Endothelial cell of umbilical vein (primary cell): ENCODE results near the gene APOBEC3F. TPM values are rescaled to one million over a fixed set of nuclear protein-coding genes. Genes with fewer than 3 reads are reported as not detected.

Experiments used
- BruUV-seq: library from RNA; stranded (reverse); fragments of 400-500 nt; replicated peaks from 2 replicates; lab custom pipeline; 2021; lab: Mats Ljungman, UMichigan
- CTCF ChIA-PET: fragments of 300-600, 350-600 bp; sonication (Branson Sonifier 250); formaldehyde crosslinking; loops from one replicate; lab custom pipeline; 2021; ENCODE audit warnings: antibody characterized with exemption, inconsistent platforms; lab: Charles Lee
- POLR2A ChIA-PET: fragments of 300-600, 350-600 bp; sonication (Branson Sonifier 250); formaldehyde crosslinking; loops from one replicate; lab custom pipeline; 2021; ENCODE audit warnings: antibody characterized with exemption, inconsistent platforms; lab: Charles Lee
- DNase-seq: peaks from one replicate; pipeline ENCODE4 v3.0.0-alpha.2; 2011; ENCODE audit warnings: low read depth, low spot score
- FAIRE-seq: peaks from 2 replicates; lab custom pipeline; 2011; peaks lifted over from hg19 to GRCh38; lab: Jason Lieb, UNC
- H2AFZ ChIP-seq: 2 replicates; pipeline ENCODE4 v1.6.0; 2012; ENCODE audit warnings: low read depth, low read length, control low read depth, inconsistent platforms
- H3K27ac ChIP-seq: 2 replicates; pipeline ENCODE4 v1.5.1; 2011; ENCODE audit warnings: low read depth, mild to moderate bottlenecking, control low read depth, low read length, moderate library complexity; ENCODE audit not compliant: insufficient read depth
- H3K27me3 ChIP-seq, 2 experiments: 2 replicates each; pipeline versions ENCODE4 v1.6.0 to v1.6.1; 2011; ENCODE audit warnings: low read length in 2 of 2, mixed read lengths in 1 of 2; ENCODE audit not compliant: control insufficient read depth in 2 of 2, insufficient read depth in 2 of 2
- H3K36me3 ChIP-seq, 2 experiments: 2 replicates in 1 of 2; 3 replicates in 1 of 2; pipeline ENCODE4 v1.5.1; 2011; ENCODE audit warnings: low read length in 2 of 2, mild to moderate bottlenecking in 1 of 2, moderate library complexity in 1 of 2; ENCODE audit not compliant: control insufficient read depth in 2 of 2, insufficient read depth in 2 of 2; ENCODE audit errors: extremely low read depth in 1 of 2
- H3K4me1 ChIP-seq: 3 replicates; pipeline ENCODE4 v1.5.1; 2011; ENCODE audit warnings: mild to moderate bottlenecking, low read length; ENCODE audit not compliant: control insufficient read depth, insufficient read depth; ENCODE audit errors: extremely low read depth
- H3K4me2 ChIP-seq: 2 replicates; pipeline ENCODE4 v1.6.1; 2011; ENCODE audit warnings: low read length, control low read depth, mixed read lengths; ENCODE audit not compliant: insufficient read depth
- H3K4me3 ChIP-seq, 3 experiments: fragments of 200-600 bp in 1 of 3; sonication (generic), shearing (Covaris generic) in 1 of 3; replicated peaks in 1 of 3; 2 replicates each; pipeline ENCODE4 v1.5.1; 2011 to 2016; ENCODE audit warnings: control low read depth in 3 of 3, low read length in 3 of 3, mild to moderate bottlenecking in 2 of 3, inconsistent platforms in 1 of 3, low read depth in 1 of 3, moderate library complexity in 1 of 3; ENCODE audit not compliant: insufficient read depth in 1 of 3
- H3K79me2 ChIP-seq: 2 replicates; pipeline ENCODE4 v1.6.0; 2012; ENCODE audit warnings: low read length, inconsistent platforms; ENCODE audit not compliant: control insufficient read depth, insufficient read depth
- H3K9ac ChIP-seq: replicated peaks from 2 replicates; pipeline ENCODE3; 2011; ENCODE audit warnings: low read length, control low read depth; ENCODE audit not compliant: insufficient read depth; ENCODE audit errors: extremely low read depth
- H3K9me1 ChIP-seq: replicated peaks from 3 replicates; pipeline ENCODE4 v1.6.0; 2011; ENCODE audit warnings: mild to moderate bottlenecking, low read length; ENCODE audit not compliant: control insufficient read depth, insufficient read depth; ENCODE audit errors: extremely low read depth
- H3K9me3 ChIP-seq: replicated peaks from 2 replicates; pipeline ENCODE4 v1.5.1; 2012; ENCODE audit warnings: low read length, inconsistent platforms; ENCODE audit not compliant: control insufficient read depth, insufficient read depth
- H4K20me1 ChIP-seq: replicated peaks from 2 replicates; pipeline ENCODE3; 2011; ENCODE audit warnings: mild to moderate bottlenecking, low read length; ENCODE audit not compliant: control insufficient read depth, insufficient read depth; ENCODE audit errors: extremely low read depth
- CTCF ChIP-seq, 2 donors: IDR thresholded peaks; 1 replicate in 1 of 2; 2 replicates in 1 of 2; pipeline ENCODE4 v1.5.1; 2011; ENCODE audit warnings: low read length in 2 of 2, mild to moderate bottlenecking in 2 of 2, moderate library complexity in 2 of 2, control low read depth in 1 of 2, inconsistent platforms in 1 of 2, low read depth in 1 of 2; ENCODE audit not compliant: insufficient read depth in 1 of 2; ENCODE audit errors: extremely low read depth in 1 of 2
- EZH2 ChIP-seq: IDR thresholded peaks from 2 replicates; pipeline ENCODE4 v1.6.1; 2012; ENCODE audit warnings: borderline replicate concordance, low read depth, mild to moderate bottlenecking, moderate library complexity, low read length, inconsistent platforms; ENCODE audit not compliant: severe bottlenecking
- FOS ChIP-seq: IDR thresholded peaks from 2 replicates; pipeline ENCODE4 v1.6.1; 2011; ENCODE audit warnings: mild to moderate bottlenecking, low read length, moderate library complexity, borderline replicate concordance; ENCODE audit not compliant: insufficient read depth
- GATA2 ChIP-seq: IDR thresholded peaks from 2 replicates; pipeline ENCODE4 v1.7.0; 2011; ENCODE audit warnings: low read depth, mild to moderate bottlenecking, moderate library complexity, mixed read lengths, low read length; ENCODE audit not compliant: insufficient read length, insufficient read depth
- JUN ChIP-seq: IDR thresholded peaks from 2 replicates; pipeline ENCODE4 v1.6.1; 2011; ENCODE audit warnings: borderline replicate concordance, low read depth; ENCODE audit not compliant: insufficient read length, insufficient read depth
- MAX ChIP-seq: IDR thresholded peaks from 2 replicates; pipeline ENCODE4 v1.6.1; 2011; ENCODE audit not compliant: insufficient read depth, insufficient read length
- MYC ChIP-seq: IDR thresholded peaks from one replicate; pipeline ENCODE4 v1.6.1; 2011; ENCODE audit warnings: mild to moderate bottlenecking, low read depth, low read length
- POLR2A ChIP-seq: IDR thresholded peaks from 2 replicates; pipeline ENCODE4 v1.6.1; 2012; ENCODE audit warnings: low read depth, mild to moderate bottlenecking, control low read depth, low read length
- POLR2AphosphoS5 ChIP-seq: IDR thresholded peaks from 2 replicates; pipeline ENCODE4 v1.6.1; 2012; ENCODE audit warnings: low read depth, mild to moderate bottlenecking, control low read depth, low read length, moderate library complexity; ENCODE audit not compliant: insufficient read depth
- dilution Hi-C: fragments of 300-500 bp; cut with MboI; formaldehyde crosslinking; loops from one replicate; pipeline ENCODE4 v1.15.0; 2019; ENCODE audit warnings: low sequenced_read_pairs; ENCODE audit not compliant: extremely low pct_ligation_motif_present
- intact Hi-C: fragments of 100-400 bp; cut with micrococcal nuclease; formaldehyde crosslinking; loops from one replicate; pipeline ENCODE4 v1.10.0; 2022
- polyA plus RNA-seq, 4 experiments: library from polyadenylated mRNA; depleted of rRNA in 3 of 4; stranded (reverse) in 3 of 4; unstranded in 1 of 4; fragments of >200 nt; gene quantifications; 2 replicates each; pipeline versions ENCODE4 v1.2.1 to v1.2.3, GENCODE V29; 2011 to 2012; ENCODE audit warnings: missing spikeins in 1 of 4
- total RNA-seq: library from RNA; stranded (reverse); gene quantifications from 2 replicates; pipeline ENCODE4 v1.2.3, GENCODE V29; 2021

The APOBEC3F gene
- total and polyA plus RNA-seq, 2 donors (not counting 3 experiments of a cell fraction or from before 2014, with no cell fraction given), result 10.2 to 11.0 TPM

- H4K20me1 ChIP-seq, result no peaks in the 10 kb centered on the region
- TF ChIP-seq MAX (no peak), POLR2A (no peak), GATA2 (no peak), FOS (no peak), JUN (no peak), CTCF (IDR thresholded peaks at IDR 0.05; ENCODE audit: extremely low read depth in 1 of 2, insufficient read depth in 1 of 2, low read depth in 1 of 2, low read length in 2 of 2) (no peak), MYC (no peak), EZH2 (no peak), POLR2AphosphoS5 (no peak)
- no peaks in the 10 kb centered on the region for H3K79me2 ChIP-seq
- H3K9me1 ChIP-seq, result no peaks in the 10 kb centered on the region
- FAIRE-seq (no peak), DNase-seq (no peak)
- intact Hi-C loops, result no loop called here
- H3K27ac ChIP-seq, result no peak overlapping the region
- no peaks in the 10 kb centered on the region for H3K9me3 ChIP-seq
- POLR2A ChIA-PET, result no interaction called here
- H3K36me3 ChIP-seq, result no peaks in the 10 kb centered on the region
- CTCF ChIA-PET, result no interaction called here
- no peak overlapping the region for H3K9ac ChIP-seq
- no peak overlapping the region for H2AFZ ChIP-seq
- H3K4me2 ChIP-seq, result no peak overlapping the region
- no peak overlapping the region for H3K4me3 ChIP-seq
- H3K27me3 ChIP-seq, result peaks cover 0 to 4% of the 10 kb centered on the region in 2 experiments
- BruUV-seq, result no TSS peak
- dilution Hi-C loops, result no loop called here
- H3K4me1 ChIP-seq, result no peaks in the 10 kb centered on the region
These were observed 50.7 kb downstream of the APOBEC3F start for GRCh38 chr22:39091126-39092081.
